Upper lobe of right lung (tissue), 1 donor: ENCODE data around the gene GULP1. TPM values are rescaled to one million over a fixed set of nuclear protein-coding genes. Genes with fewer than 3 reads are reported as not detected.

Experiments used
- ATAC-seq: fragments of 200-7000 bp; cut with Tn5 transposase; one replicate; pipeline ENCODE4 v1.9.1; 2020; ENCODE audit warnings: mild to moderate bottlenecking, moderate library complexity
- DNase-seq: peaks from one replicate; pipeline ENCODE4 v3.0.0-alpha.2; 2020
- H3K27ac ChIP-seq: fragments of 200-600 bp; one replicate; pipeline ENCODE4 v1.8.0; 2022
- H3K27me3 ChIP-seq: fragments of 200-600 bp; one replicate; pipeline ENCODE4 v1.8.0; 2022; ENCODE audit warnings: mild to moderate bottlenecking
- H3K36me3 ChIP-seq: fragments of 200-600 bp; one replicate; pipeline ENCODE4 v1.8.0; 2022
- H3K4me1 ChIP-seq: fragments of 200-600 bp; one replicate; pipeline ENCODE4 v1.8.0; 2022
- H3K4me3 ChIP-seq: fragments of 200-600 bp; one replicate; pipeline ENCODE4 v1.8.0; 2022; ENCODE audit warnings: mild to moderate bottlenecking
- H3K9me3 ChIP-seq: fragments of 200-600 bp; one replicate; pipeline ENCODE4 v1.8.0; 2022
- CTCF ChIP-seq: fragments of 200-600 bp; IDR thresholded peaks from one replicate; pipeline ENCODE4 v1.8.0; 2022; ENCODE audit warnings: antibody characterized with exemption
- intact Hi-C: fragments of 100-400 bp; cut with DNase I; formaldehyde crosslinking; loops from one replicate; pipeline ENCODE4 v1.11.0; 2022
- total RNA-seq: library from RNA; stranded (reverse); fragmentation: NEBNext Ultra II Directional; extraction: Animal tissue kit (Norgen Biotek cat#: 25700); gene quantifications from one replicate; pipeline ENCODE4 v1.2.1, GENCODE V29; 2021
- donor health status: DM: no; HTN: yes; CAD: no; lungs with severe emphysema.

Gene GULP1
- total RNA-seq, 1 donor from 2014 or later: 30.6 TPM

- H3K9me3 ChIP-seq: no peaks in the 10 kb centered on the region
- H3K36me3 ChIP-seq: no peaks in the 10 kb centered on the region
- DNase-seq (no peak), ATAC-seq (no peak)
- no peak for TF ChIP-seq CTCF
- no peak overlapping the region for H3K4me3 ChIP-seq
- H3K27me3 ChIP-seq: no peaks in the 10 kb centered on the region
- intact Hi-C loops: no loop called here
- no peak overlapping the region for H3K27ac ChIP-seq
- H3K4me1 ChIP-seq: no peaks in the 10 kb centered on the region
Observed at GRCh38 chr2:188478724-188479123, 187.1 kb downstream of the GULP1 start.

- Histone ChIP-seq H3K27me3 (no peaks in the 10 kb centered on the region), H3K27ac (no peak overlapping the region), H3K9me3 (no peaks in the 10 kb centered on the region), H3K4me1 (no peaks in the 10 kb centered on the region), H3K36me3 (no peaks in the 10 kb centered on the region), H3K4me3 (no peak overlapping the region)
- DNase-seq (no peak), ATAC-seq (no peak)
- TF ChIP-seq CTCF: no peak
- intact Hi-C loops: no loop called here
Observed at GRCh38 chr2:188481474-188481873, 189.8 kb downstream of the GULP1 start.

- Histone ChIP-seq H3K9me3 (no peaks in the 10 kb centered on the region), H3K27ac (no peak overlapping the region), H3K4me3 (no peak overlapping the region), H3K36me3 (no peaks in the 10 kb centered on the region), H3K27me3 (no peaks in the 10 kb centered on the region), H3K4me1 (no peaks in the 10 kb centered on the region)
- TF ChIP-seq CTCF: no peak
- intact Hi-C loops: no loop called here
- ATAC-seq: no peak
- no peak for DNase-seq
Observed at GRCh38 chr2:188485496-188485895, 193.8 kb downstream of the GULP1 start.

GRCh38 chr2:188492751-188493150, 201.1 kb downstream of the GULP1 start:
- H3K36me3 ChIP-seq: no peaks in the 10 kb centered on the region
- H3K27me3 ChIP-seq: no peaks in the 10 kb centered on the region
- no peak overlapping the region for H3K4me3 ChIP-seq
- intact Hi-C loops: no loop called here
- H3K27ac ChIP-seq: no peak overlapping the region
- H3K9me3 ChIP-seq: no peaks in the 10 kb centered on the region
- TF ChIP-seq CTCF: no peak
- ATAC-seq (no peak), DNase-seq (no peak)
- H3K4me1 ChIP-seq: no peaks in the 10 kb centered on the region

- no peaks in the 10 kb centered on the region for H3K4me1 ChIP-seq
- no peaks in the 10 kb centered on the region for H3K36me3 ChIP-seq
- H3K4me3 ChIP-seq: no peak overlapping the region
- DNase-seq (no peak), ATAC-seq (no peak)
- no peaks in the 10 kb centered on the region for H3K9me3 ChIP-seq
- TF ChIP-seq CTCF: no peak
- H3K27ac ChIP-seq: no peak overlapping the region
- intact Hi-C loops: no loop called here
- no peaks in the 10 kb centered on the region for H3K27me3 ChIP-seq
Observed at GRCh38 chr2:188494906-188495305, 203.2 kb downstream of the GULP1 start.

- no peak overlapping the region for H3K4me3 ChIP-seq
- DNase-seq (no peak), ATAC-seq (no peak)
- no peaks in the 10 kb centered on the region for H3K9me3 ChIP-seq
- H3K27ac ChIP-seq: no peak overlapping the region
- H3K36me3 ChIP-seq: no peaks in the 10 kb centered on the region
- intact Hi-C loops: no loop called here
- no peaks in the 10 kb centered on the region for H3K4me1 ChIP-seq
- H3K27me3 ChIP-seq: no peaks in the 10 kb centered on the region
- no peak for TF ChIP-seq CTCF
Observed at GRCh38 chr2:188495969-188496431, 204.3 kb downstream of the GULP1 start.
